ENCODE results near the gene RBM22.

The RBM22 gene

DNA sequence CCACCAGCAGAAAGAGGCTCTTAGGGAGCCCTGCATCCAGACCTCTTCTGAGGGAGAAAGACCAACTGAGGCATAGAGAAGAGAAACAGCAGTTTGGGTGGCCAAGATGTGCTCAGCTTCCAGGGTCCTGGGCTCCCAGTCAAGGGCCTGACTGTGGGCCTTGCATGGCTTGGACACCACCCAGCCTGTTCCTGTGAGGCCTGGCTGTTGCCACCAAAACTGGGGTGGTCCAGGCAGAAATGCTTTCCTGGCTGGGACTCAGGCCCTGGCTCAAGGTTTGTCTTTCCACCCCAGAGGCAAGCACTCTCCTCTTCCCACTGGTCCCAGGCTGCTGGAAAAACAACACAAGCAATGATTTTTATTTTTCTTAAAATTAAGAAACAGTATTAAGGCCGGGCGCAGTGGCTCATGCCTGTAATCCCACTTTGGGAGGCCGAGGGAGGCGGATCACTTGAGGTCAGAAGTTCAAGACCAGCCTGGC, 26.5 kb downstream of the RBM22 start:
- peak overlapping the region in 11 of 21 experiments; percentile 3 to 73 (median 55) for H3K27ac ChIP-seq
- H3K4me3 ChIP-seq, result no peak overlapping the region

DNA sequence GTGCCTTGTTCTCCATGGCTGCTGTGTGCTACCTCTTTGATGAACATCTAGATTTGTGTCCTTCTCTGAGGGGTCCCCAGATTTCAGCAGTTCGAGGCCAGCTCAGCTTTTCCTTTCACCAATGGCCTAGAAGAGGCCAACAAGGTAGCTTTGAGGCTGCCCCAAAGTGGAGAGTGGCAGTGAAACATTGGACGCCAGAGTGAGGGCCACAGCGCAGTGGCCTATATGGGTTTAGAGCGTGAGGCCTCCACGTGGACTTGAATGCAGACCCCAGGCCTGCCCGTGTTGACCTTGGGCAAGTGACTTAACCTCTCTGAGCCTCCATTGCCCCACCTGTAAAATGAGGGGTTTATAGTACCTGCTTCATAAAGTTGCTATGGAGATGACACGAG, 28.0 kb downstream of the RBM22 start:
- peak overlapping the region in 4 of 7 experiments; percentile 33 to 47 (median 38) for H3K4me3 ChIP-seq
- peak overlapping the region in 11 of 21 experiments; percentile 7 to 55 (median 37) for H3K27ac ChIP-seq

GRCh38 chr5:150672237-150672883, 28.5 kb downstream of the RBM22 start:
- peak overlapping the region in 17 of 21 experiments; percentile 0 to 57 (median 29) for H3K27ac ChIP-seq
- peak overlapping the region; percentile 33 to 47 (median 35) for H3K4me3 ChIP-seq

DNA sequence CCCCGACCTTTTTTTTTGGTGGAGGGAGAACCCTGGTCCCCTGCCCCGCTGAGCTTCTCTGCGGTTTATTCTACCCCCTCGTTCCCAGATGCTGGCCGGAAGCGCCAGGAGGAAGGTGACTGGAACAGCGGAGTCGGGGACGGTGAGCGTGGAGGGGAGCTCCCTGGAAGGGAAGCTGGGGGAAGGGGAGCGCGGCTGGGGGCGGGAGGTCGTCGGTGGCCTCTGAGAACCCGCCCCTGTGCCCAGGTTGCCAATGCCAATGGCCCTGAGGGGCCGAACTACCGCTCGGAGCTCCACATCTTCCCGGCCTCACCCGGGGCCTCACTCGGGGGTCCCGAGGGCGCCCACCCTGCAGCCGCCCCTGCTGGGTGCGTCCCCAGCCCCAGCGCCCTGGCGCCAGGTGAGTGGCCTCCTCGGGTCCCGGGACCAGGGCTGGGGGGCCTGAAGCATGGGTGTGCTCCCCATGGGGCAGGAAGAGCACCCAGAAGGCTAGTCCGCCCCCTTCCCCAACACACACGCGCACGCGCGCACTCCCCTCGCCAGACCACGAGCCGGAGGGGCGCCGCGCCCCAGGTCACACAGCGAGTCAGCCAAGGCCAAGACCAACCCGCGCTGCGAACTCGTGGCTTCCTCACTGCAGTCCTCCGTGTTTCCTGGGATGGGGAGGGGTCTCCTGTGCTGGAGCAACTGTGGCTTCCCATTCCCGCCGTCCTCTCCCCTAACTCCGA, 29.2 kb downstream of the RBM22 start:
- H3K27ac ChIP-seq, result peak overlapping the region in 15 of 21 experiments; percentile 0 to 57 (median 37)

DNA sequence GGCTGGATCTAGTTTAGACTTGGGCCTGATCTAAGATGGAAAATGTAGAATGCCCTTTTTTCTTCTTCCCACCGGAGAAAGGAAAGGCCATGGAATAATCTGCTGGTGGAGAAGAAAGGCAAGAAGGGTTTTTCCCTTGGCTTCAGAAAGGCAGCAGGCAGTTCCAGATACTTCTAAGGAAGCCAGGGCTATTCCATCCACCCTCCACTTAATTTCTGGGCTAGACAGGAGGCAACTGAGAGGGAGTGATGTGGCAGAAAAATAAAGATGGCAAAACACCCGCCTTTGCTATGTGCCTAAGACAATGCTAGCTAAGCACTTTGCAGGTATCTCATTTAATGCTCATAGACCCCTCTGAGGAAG, 29.9 kb downstream of the RBM22 start:
- no peak overlapping the region for H3K27ac ChIP-seq
- no peak overlapping the region for H3K4me3 ChIP-seq

More for the DNA sequence above, 29.2 kb downstream of the RBM22 start:
- H3K4me3 ChIP-seq, result peak overlapping the region; percentile 33 to 47 (median 35)

- H3K4me3 ChIP-seq, result no peak overlapping the region
- no peak overlapping the region for H3K27ac ChIP-seq
These were observed 30.5 kb downstream of the RBM22 start for GRCh38 chr5:150670275-150670947.

GRCh38 chr5:150665044-150665443, 35.8 kb downstream of the RBM22 start:
- no peak overlapping the region for H3K4me3 ChIP-seq
- no peak overlapping the region for H3K27ac ChIP-seq

GRCh38 chr5:150663936-150664335, 36.9 kb downstream of the RBM22 start:
- no peak overlapping the region for H3K27ac ChIP-seq

DNA sequence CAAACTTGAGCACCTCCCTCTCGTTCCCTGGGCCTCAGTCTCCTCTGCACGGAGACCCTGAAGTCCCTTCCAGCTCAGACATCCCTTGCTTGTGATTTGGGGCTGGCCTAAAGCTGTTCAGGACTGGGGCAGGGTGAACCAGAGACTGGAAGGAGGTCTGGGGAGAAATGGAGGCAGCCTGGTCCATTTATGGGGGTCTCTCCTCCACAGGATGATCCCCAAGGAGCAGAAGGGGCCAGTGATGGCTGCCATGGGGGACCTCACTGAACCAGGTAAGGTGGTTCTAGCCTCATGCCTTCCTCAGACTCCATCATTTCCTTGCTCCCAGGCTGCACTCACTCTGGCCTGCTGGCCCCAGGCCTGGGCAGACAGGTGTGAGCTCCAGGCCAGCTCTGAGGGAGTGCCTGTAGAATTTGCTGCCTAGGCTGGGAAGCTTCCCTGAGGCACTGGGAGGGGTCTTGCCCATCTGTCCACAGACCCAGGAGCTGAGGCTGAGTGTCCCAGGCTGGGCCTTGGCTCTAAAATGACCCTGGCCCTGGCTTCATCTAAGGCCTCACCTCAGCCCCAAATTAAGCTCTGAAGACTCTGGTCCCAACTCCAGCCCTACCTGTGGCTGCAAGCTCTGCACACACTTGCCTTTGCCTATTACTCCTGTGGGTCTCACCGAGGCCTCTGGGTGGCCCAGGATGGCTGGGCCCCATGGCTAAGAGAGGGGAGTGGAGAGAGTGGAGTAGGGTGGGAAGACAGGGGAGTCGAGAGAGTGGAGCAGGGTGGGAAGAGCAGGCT, 37.9 kb downstream of the RBM22 start:
- Histone ChIP-seq H3K27ac (no peak overlapping the region), H3K4me3 (no peak overlapping the region)

More at GRCh38 chr5:150663936-150664335, 36.9 kb downstream of the RBM22 start:
- H3K4me3 ChIP-seq, result no peak overlapping the region

GRCh38 chr5:150661821-150662596, 38.9 kb downstream of the RBM22 start:
- Histone ChIP-seq H3K4me3 (no peak overlapping the region), H3K27ac (no peak overlapping the region)

GRCh38 chr5:150661086-150661485, 39.8 kb downstream of the RBM22 start, which contains the start of gene MYOZ3:
Gene MYOZ3, plus strand, starts transcription at chr5:150661251. Its CDS starts 1,691 bp downstream, at chr5:150662942.
- H3K4me3 ChIP-seq, result no peak within 1 kb of the TSS
- no peak within 1 kb of the TSS for H3K27ac ChIP-seq

- Histone ChIP-seq H3K4me3 (no peak overlapping the region), H3K27ac (no peak overlapping the region)
These were observed 40.6 kb downstream of the RBM22 start for GRCh38 chr5:150660108-150660831.

DNA sequence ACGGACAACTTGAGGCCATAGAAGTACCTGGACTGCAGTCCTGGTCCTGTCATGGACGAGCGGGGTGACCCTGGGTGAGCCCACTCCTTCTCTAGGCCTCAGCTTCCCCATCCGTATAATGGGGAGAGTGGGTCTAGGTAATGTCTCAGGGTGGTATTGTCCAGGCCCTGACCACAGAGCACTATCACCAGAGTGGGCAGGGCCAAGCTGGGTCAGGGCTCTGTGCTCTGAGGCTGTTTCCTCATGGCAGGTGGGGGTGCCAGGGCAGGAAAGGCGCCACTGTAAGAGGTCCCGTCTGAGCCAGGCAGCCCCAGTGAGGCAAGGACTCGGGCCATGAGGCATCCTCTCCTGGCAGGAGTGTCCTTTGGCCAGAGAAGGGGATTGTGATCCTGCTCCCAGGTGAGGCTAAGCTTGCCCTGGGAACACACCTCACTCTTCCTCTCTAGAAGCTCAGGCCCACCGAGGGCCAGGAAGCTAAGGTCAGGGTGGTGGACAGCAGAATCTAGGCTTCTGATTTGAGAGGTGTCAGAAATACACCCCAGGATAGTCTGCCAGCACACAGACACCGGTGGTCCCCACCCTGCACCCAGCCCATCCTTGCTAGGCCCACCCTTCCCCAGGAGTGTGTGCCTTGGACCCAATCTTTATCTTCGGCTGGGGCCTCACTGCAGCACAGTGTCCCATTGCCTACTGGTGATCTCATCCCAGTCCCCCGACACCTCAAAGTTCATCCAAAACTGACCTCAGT, 41.3 kb downstream of the RBM22 start:
- Histone ChIP-seq H3K27ac (peak overlapping the region in 1 of 21 experiments; percentile 1), H3K4me3 (no peak overlapping the region)

DNA sequence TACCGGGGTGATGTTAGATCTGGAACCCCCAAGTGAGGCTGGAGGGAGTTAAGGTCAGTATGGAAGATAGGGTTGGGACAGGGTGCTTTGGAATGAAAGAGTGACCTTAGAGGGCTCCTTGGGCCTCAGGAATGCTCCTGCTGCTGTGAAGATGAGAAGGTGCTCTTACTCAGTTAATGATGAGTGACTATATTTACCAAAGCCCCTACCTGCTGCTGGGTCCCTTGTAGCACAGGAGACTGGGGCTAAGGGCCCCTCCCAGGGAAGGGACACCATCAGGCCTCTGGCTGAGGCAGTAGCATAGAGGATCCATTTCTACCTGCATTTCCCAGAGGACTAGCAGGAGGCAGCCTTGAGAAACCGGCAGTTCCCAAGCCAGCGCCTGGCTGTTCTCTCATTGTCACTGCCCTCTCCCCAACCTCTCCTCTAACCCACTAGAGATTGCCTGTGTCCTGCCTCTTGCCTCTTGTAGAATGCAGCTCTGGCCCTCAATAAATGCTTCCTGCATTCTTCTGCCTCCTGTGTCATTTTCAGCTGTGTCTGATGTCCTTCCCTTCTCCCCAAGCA, 42.1 kb downstream of the RBM22 start:
- H3K4me3 ChIP-seq, result no peak overlapping the region
- H3K27ac ChIP-seq, result peak overlapping the region in 1 of 21 experiments; percentile 1

DNA sequence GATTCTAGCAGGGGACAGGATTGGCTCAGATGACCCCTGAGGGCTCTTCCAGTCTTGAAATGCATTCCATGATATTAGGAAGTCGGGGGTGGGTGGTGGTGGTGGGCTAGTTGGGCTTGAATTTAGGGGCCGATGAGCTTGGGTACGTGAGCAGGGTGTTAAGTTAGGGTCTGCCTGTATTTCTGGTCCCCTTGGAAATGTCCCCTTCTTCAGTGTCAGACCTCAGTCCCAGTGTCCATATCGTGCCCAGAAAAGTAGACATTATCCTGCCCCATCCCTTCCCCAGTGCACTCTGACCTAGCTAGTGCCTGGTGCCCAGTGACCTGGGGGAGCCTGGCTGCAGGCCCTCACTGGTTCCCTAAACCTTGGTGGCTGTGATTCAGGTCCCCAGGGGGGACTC, 42.7 kb downstream of the RBM22 start:
- no peak overlapping the region for H3K27ac ChIP-seq
- no peak overlapping the region for H3K4me3 ChIP-seq

DNA sequence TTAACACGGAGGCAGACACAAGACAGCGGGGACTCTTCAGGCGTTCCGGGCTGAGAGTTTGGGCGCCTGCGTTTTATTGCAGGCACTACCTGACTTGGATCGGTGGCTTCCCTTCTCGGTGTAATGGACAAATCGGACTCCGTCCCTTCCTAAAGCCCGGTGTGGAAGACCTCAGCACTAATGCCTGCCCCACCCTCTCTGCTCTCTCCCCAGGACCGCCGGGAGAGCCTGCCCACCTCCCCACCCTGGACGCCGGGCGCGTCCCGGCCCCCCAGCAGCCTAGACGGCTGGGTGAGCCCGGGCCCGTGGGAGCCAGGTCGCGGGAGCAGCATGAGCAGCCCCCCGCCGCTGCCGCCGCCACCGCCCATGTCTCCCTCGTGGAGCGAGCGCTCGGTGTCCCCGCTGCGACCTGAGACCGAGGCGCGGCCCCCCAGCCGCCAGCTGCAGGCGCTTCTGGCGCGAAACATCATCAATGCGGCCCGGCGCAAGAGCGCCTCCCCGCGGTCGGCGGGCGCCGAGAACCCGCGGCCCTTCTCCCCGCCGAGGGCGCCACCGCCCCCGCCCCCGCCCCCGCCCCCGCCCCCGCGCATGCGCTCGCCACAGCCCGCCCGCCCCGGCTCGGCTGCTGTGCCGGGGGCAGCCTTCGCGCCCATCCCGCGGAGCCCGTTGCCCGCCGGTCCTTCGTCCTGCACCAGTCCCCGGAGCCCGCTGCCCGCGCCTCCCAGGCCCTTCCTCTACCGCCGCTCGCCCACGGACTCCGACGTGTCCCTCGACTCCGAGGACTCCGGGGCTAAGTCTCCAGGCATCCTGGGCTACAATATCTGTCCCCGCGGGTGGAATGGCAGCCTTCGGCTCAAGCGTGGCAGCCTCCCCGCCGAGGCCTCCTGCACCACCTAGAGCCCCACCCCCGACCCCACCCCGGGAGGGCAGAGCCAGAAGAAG, 44.4 kb downstream of the RBM22 start:
- Histone ChIP-seq H3K27ac (peak overlapping the region in 13 of 21 experiments; percentile 12 to 70 (median 51)), H3K4me3 (peak overlapping the region; percentile 32 to 48 (median 36))

Data from skin epidermis (tissue), 12 donors.